Esophagus muscularis mucosa (tissue), 3 donors: ENCODE data around the gene ELAVL1.

ENCODE experiments used
- POLR2A ChIP-seq: fragments of 450-650 bp; IDR thresholded peaks from one replicate; pipeline ENCODE4 v1.6.1; 2017; ENCODE audit warnings: antibody characterized with exemption, moderate library complexity, mild to moderate bottlenecking, low read depth
- POLR2AphosphoS5 ChIP-seq, 2 donors: sonication (generic); formaldehyde crosslinking; IDR thresholded peaks; one replicate each; pipeline ENCODE4 v1.6.1; 2017; ENCODE audit warnings: antibody characterized with exemption in 2 of 2
- TF ChIP-seq, protein P1 (sequence below), 3 experiments: fragments of 200-600 bp in 2 of 3; fragments of 450-650 bp in 1 of 3; sonication (generic) in 2 of 3; IDR thresholded peaks; one replicate each; pipeline ENCODE4 v1.5.1; 2017 to 2019; ENCODE audit warnings: antibody characterized with exemption in 3 of 3, mild to moderate bottlenecking in 2 of 3, moderate library complexity in 1 of 3

DNA sequence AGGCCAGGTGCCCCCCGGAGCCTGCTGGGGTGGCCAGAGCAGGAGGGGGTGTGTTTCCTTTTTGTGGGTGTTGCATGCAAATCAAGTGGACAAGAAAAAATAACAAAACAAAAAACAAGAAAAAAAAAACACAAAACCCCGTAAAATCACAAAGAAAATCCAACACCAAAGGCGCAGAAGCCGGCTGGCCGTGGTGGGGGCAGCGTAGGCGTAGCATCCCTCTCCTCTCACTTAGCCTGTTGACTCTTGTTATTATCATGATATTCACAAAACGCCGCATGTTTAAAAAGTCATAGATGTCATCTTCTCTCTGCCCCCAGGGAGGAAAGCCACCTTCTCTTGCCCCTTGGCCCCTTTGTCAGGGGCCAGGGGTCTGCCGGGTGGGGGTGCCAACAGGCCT, 91.8 kb downstream of the ELAVL1 start:
- no peak for TF ChIP-seq POLR2A
- TF ChIP-seq, protein P1, sequence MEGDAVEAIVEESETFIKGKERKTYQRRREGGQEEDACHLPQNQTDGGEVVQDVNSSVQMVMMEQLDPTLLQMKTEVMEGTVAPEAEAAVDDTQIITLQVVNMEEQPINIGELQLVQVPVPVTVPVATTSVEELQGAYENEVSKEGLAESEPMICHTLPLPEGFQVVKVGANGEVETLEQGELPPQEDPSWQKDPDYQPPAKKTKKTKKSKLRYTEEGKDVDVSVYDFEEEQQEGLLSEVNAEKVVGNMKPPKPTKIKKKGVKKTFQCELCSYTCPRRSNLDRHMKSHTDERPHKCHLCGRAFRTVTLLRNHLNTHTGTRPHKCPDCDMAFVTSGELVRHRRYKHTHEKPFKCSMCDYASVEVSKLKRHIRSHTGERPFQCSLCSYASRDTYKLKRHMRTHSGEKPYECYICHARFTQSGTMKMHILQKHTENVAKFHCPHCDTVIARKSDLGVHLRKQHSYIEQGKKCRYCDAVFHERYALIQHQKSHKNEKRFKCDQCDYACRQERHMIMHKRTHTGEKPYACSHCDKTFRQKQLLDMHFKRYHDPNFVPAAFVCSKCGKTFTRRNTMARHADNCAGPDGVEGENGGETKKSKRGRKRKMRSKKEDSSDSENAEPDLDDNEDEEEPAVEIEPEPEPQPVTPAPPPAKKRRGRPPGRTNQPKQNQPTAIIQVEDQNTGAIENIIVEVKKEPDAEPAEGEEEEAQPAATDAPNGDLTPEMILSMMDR (IDR thresholded peaks at IDR 0.05): no peak
- no peak for TF ChIP-seq POLR2AphosphoS5 (IDR thresholded peaks at IDR 0.05)
